Inflammatory macrophage treated with lipopolysaccharide for 1 hour (primary cell): ENCODE measurements around the gene GATA3.
"Not testable (repeated sequence)": the region's sequence is repeated elsewhere in the genome, so short reads cannot be mapped to it uniquely, and the experiment has no call there.

Source experiments
- DNase-seq, 2 donors: peaks; one replicate each; pipeline ENCODE4 v3.0.0-alpha.2; 2020 to 2022

GATA3 gene

GRCh38 chr10:8054494-8055407 lies at the start of gene GATA3:
Gene GATA3, plus strand, starts transcription at chr10:8054688. Its CDS starts 968 bp downstream, at chr10:8055656.
- DNase-seq, result peak in 1 of 2 donors; percentile 47

GRCh38 chr10:8006274-8006999 lies 48.1 kb upstream of the GATA3 start:
- peak in 1 of 2 donors; percentile 3 for DNase-seq

- no peak for DNase-seq
These were observed 45.5 kb upstream of the GATA3 start for GRCh38 chr10:8009031-8009430.

GRCh38 chr10:8013006-8013405 lies 41.5 kb upstream of the GATA3 start:
- DNase-seq, result no peak

- no peak for DNase-seq
These were observed 40.9 kb upstream of the GATA3 start for GRCh38 chr10:8013619-8014018.

- DNase-seq, result no peak
These were observed 39.8 kb upstream of the GATA3 start for GRCh38 chr10:8014649-8015048.

GRCh38 chr10:8017277-8017676 lies 37.2 kb upstream of the GATA3 start:
- no peak for DNase-seq

GRCh38 chr10:8023321-8023720 lies 31.2 kb upstream of the GATA3 start:
- DNase-seq, result no peak

- no peak for DNase-seq
These were observed 30.6 kb upstream of the GATA3 start for GRCh38 chr10:8023851-8024250.

- DNase-seq, result no peak
These were observed 27.9 kb upstream of the GATA3 start for GRCh38 chr10:8026349-8027259.

- DNase-seq, result not testable (repeated sequence)
These were observed 23.3 kb upstream of the GATA3 start for GRCh38 chr10:8031211-8031610.

GRCh38 chr10:8032558-8032957 lies 21.9 kb upstream of the GATA3 start:
- DNase-seq, result no peak

- no peak for DNase-seq
These were observed 20.5 kb upstream of the GATA3 start for GRCh38 chr10:8033812-8034465.

- DNase-seq, result no peak
These were observed 20.0 kb upstream of the GATA3 start for GRCh38 chr10:8034466-8035005.

GRCh38 chr10:8035006-8035640 lies 19.4 kb upstream of the GATA3 start:
- DNase-seq, result no peak

- no peak for DNase-seq
These were observed 18.6 kb upstream of the GATA3 start for GRCh38 chr10:8035641-8036470.

GRCh38 chr10:8036506-8037198 lies 17.8 kb upstream of the GATA3 start:
- no peak for DNase-seq

GRCh38 chr10:8037199-8037801 lies 17.2 kb upstream of the GATA3 start:
- DNase-seq, result no peak
